ENCODE data around the gene NPHS1.

NPHS1 gene

DNA sequence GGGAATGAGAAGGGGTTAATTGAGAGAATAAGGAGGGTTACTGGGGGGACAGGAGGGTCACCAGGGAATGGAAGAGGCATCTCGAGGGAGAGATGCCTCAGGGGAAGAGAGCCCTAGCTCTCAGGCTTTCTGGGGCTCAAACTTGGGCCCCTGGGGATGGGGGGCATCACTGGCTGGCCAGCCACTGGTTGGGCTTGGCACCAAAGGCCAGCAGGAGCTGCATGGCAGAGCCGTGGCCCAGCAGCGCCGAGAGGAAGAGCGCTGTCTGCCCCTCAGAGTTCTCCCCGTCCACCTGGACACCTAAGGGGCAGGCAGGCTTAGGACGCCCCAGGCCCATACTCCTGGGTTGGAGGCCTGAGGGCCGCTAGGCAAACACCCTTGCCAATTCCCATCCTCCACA lies 59.4 kb downstream of the NPHS1 start:
- H3K4me3 ChIP-seq (ENCODE audit: low read length): no peak overlapping the region
- TF ChIP-seq CTCF (conservative IDR thresholded peaks at IDR 0.05; ENCODE audit: low read length): no peak
- no peak for DNase-seq (ENCODE audit: low read depth)

- no peak for TF ChIP-seq CTCF (conservative IDR thresholded peaks at IDR 0.05; ENCODE audit: low read length)
- DNase-seq (ENCODE audit: low read depth): no peak
- no peak overlapping the region for H3K4me3 ChIP-seq (ENCODE audit: low read length)
These were observed 60.0 kb downstream of the NPHS1 start for GRCh38 chr19:35792312-35792711.

DNA sequence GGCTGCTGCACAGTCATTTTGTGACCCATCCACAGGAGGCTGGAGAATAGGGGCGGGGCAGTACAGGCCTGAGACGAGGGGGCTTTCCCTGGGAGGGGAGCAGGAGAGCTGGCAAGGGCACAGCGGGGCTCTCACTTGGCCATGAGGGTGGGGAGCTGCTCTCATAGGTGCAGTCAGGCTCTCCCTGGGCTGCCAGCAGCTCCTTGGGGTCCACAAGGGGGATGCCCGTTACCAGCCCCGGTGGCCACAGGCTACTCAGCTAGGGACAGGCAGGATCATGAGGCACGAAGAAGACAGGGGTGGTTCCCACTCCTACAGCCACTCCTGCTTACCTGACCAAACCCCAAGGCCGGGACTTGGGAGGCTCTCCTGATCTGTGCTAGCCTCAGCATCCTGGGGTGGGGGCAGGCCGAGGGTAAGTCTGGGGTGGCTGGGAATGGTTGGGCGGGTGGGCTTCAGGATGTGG lies 60.5 kb downstream of the NPHS1 start:
- no peak for TF ChIP-seq CTCF (conservative IDR thresholded peaks at IDR 0.05; ENCODE audit: low read length)
- DNase-seq (ENCODE audit: low read depth): no peak
- no peak overlapping the region for H3K4me3 ChIP-seq (ENCODE audit: low read length)

DNA sequence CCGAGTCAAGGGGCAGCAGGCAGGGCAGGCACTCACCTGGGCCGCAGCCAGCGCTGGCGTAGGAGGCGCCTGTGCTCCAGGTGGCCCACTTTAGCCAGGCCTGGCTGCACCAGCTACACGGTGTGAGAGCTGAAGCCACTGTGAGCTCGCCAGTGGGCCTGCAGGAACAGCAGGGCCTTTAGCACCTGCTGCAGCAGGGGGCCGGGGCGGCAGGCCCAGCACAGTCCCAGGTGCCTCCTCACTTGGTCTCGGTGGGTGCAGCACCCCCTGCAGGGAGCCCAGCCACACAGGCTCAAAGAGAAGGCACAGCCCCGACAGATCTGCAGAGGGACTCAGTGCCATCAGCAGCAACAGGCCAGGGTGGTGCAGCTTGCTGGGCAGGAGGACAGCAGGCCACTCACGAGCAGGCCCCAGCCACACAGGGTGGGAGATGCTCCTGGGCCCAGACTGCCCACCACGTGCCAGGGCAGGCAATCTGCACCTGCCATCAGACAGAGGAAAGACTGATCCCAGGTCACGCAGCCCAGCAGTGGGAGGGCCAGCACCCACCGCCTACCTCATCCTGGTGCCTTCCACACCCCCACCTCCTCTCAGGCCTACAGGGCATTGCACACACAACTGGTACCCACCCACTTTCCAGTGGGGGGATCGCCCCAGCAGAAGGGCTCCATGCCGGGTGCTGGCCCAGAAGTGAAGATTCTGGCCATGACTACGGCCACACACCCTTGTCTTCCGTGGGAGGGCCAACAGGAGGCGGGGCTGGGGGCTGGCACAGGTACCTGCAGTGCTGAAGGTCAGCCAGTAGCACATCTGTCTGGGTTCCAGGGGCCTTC lies 61.1 kb downstream of the NPHS1 start:
- H3K4me3 ChIP-seq (ENCODE audit: low read length): no peak overlapping the region
- no peak for DNase-seq (ENCODE audit: low read depth)
- no peak for TF ChIP-seq CTCF (conservative IDR thresholded peaks at IDR 0.05; ENCODE audit: low read length)

DNA sequence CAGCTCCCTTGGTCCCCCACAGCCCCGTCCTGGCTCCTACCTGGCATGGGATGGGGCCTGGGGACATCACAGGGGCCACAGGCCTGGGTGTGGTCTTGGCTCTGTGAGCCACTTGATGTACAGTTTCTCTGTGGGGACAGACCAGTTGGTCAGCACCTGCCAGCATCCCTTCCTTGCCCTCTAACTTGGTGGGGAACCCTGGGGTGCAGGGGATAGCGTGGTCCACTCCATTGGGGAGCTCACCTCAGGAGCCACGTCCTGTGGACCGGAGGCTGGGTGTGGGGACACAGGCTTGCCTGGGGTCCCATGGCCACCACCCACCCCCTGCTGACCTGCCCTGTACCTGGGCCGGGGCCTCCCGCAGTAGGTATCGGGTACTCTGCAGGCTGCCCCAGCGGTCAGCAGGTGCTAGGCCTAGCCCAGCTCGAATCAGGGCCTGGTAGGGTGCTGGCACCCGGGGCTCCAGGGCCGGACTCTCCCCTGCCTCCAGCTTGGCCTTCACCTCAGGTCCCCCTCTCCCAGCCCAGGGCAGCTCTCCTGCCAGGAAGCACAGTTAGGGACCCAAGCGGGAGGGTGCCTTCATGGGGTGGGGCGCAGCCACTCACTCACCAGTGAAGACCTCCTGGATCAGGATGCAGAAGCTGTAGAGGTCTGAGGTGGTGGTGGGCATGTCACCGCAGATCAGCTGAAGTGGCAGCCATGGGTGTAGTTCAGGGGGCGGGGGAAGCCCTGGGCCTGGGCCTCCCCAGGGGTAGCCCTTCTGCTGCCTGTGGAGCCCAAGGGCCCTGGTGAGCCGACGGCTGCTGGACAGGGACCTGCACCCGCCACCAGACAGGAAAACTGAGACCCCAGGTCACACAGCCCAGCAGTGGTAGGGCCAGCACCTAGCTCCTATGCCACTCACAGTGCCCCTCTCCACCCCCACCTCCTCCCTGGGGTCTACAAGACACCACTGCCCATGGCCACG lies 62.0 kb downstream of the NPHS1 start:
- no peak for TF ChIP-seq CTCF (conservative IDR thresholded peaks at IDR 0.05; ENCODE audit: low read length)
- H3K4me3 ChIP-seq (ENCODE audit: low read length): no peak overlapping the region
- DNase-seq (ENCODE audit: low read depth): no peak

- no peak overlapping the region for H3K4me3 ChIP-seq (ENCODE audit: low read length)
- no peak for DNase-seq (ENCODE audit: low read depth)
- TF ChIP-seq CTCF (conservative IDR thresholded peaks at IDR 0.05; ENCODE audit: low read length): no peak
These were observed 62.9 kb downstream of the NPHS1 start for GRCh38 chr19:35789195-35789977.

Data from AG10803 (cell line).